Activated T-cell treated with anti-CD3 and anti-CD28 coated beads, Interleukin-2, amount 50 U/mL, for 24 hours (primary cell): ENCODE results near the gene ABHD2.
A peak's percentile ranks its signal among the peaks of the same experiment; 100 is the strongest.

Experiments
- DNase-seq: peaks from one replicate; pipeline ENCODE4 v3.0.0-alpha.2; 2020
- H3K27ac Mint-ChIP-seq: 2 replicates; pipeline ENCODE4 v1.8.0; 2020; ENCODE audit warnings: mild to moderate bottlenecking, mixed read lengths
- H3K27me3 Mint-ChIP-seq: 2 replicates; pipeline ENCODE4 v1.8.0; 2020; ENCODE audit warnings: mixed read lengths
- H3K36me3 Mint-ChIP-seq: 2 replicates; pipeline ENCODE4 v1.8.0; 2020; ENCODE audit warnings: low read depth, mixed read lengths
- H3K4me1 Mint-ChIP-seq: 2 replicates; pipeline ENCODE4 v1.8.0; 2020; ENCODE audit warnings: low read depth, mixed read lengths
- H3K4me3 Mint-ChIP-seq: 2 replicates; pipeline ENCODE4 v1.8.0; 2020; ENCODE audit warnings: mild to moderate bottlenecking, moderate library complexity, mixed read lengths
- H3K9me3 Mint-ChIP-seq: 2 replicates; pipeline ENCODE4 v1.8.0; 2020; ENCODE audit warnings: mixed read lengths

The ABHD2 gene

DNA sequence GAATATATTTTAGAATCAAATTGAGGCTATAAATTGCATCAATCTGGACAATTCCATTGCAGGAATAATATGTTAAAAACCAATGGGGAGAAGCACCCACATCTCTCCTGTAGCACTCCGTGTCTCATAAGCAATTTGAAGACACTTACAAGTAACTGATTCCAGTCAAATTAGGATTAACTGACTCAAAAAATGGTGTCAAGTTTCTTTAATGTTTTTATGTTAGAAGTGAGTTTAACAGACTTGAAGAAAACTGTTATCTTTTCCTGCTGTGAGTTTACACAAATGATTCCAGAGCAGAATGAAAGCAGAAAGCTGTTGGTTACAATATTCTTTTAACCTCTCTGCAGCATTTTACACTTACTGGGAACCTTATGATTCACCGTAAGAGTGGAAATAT is 109.9 kb downstream of the ABHD2 start:
- Mint-ChIP-seq H3K27ac (peak overlapping the region; percentile 83), H3K4me3 (no peak overlapping the region), H3K27me3 (no peaks in the 10 kb centered on the region), H3K9me3 (no peaks in the 10 kb centered on the region), H3K4me1 (peaks cover 35% of the 10 kb centered on the region), H3K36me3 (peaks cover 78% of the 10 kb centered on the region)
- no peak for DNase-seq

DNA sequence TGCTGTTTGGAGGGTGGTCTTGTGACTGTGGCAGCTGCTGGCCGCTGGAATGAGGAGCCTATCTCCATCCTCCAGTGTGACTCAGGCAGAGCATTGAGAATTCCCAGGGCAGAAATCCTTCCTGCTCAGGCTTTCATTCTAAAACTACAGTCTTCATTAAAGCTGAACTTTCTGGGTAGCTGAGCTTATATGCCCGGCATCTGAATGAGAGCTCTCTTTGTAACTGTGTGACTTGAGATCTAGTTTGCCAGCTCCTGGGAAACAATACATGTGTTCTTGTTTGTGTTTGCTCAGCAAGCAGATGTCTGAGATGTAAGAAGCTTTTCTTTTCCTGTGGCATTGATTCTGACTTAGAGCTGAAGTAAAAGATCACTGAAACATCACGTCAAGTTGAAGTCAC is 110.7 kb downstream of the ABHD2 start:
- H3K4me3 Mint-ChIP-seq, result no peak overlapping the region
- DNase-seq, result no peak
- H3K27me3 Mint-ChIP-seq, result no peaks in the 10 kb centered on the region
- H3K4me1 Mint-ChIP-seq, result peaks cover 42% of the 10 kb centered on the region
- H3K9me3 Mint-ChIP-seq, result no peaks in the 10 kb centered on the region
- peaks cover 73% of the 10 kb centered on the region for H3K36me3 Mint-ChIP-seq
- H3K27ac Mint-ChIP-seq, result peak overlapping the region; percentile 83

DNA sequence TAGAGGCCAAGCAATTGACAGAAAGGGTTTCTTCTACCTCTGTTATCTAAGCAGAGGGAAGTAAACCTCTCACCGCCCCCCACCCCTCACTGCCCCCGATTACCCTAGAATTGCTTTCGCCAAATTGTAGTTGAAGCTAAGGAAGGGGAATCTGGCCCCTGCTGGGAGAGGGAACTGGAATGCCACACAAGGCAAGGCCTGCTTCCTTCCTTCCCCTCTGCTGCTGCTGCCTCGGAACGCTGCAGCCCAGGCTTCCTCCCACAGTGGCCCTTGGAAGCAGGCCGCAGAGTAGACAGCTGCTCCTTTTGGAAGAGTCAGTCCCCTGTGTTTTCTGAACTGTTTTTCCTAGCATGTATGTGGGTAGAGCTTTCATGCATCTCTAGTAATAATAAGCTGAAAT is 111.5 kb downstream of the ABHD2 start:
- Mint-ChIP-seq H3K27ac (no peak overlapping the region), H3K9me3 (no peaks in the 10 kb centered on the region), H3K36me3 (peaks cover 66% of the 10 kb centered on the region), H3K4me3 (no peak overlapping the region), H3K4me1 (peaks cover 50% of the 10 kb centered on the region), H3K27me3 (no peaks in the 10 kb centered on the region)
- DNase-seq, result no peak

DNA sequence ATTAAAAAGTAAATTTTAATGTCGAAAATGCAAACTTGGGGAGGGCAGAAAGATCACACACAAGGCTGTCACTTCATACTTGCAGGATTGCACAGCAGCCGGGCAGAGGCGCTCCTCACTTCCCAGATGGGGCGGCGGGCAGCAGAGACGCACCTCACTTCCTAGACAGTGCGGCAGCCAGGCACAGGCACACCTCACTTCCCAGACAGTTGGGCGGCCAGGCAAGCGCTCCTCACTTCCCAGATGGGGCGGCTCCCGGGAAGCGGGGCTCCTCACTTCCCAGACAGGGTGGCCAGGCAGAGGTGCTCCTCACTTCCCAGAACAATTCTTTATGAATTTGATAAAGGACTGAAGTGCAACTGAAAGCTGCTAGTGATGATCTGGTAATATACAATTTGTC is 111.9 kb downstream of the ABHD2 start:
- Mint-ChIP-seq H3K4me3 (no peak overlapping the region), H3K9me3 (no peaks in the 10 kb centered on the region), H3K36me3 (peaks cover 61% of the 10 kb centered on the region), H3K27me3 (no peaks in the 10 kb centered on the region), H3K27ac (no peak overlapping the region), H3K4me1 (peaks cover 54% of the 10 kb centered on the region)
- DNase-seq, result no peak

DNA sequence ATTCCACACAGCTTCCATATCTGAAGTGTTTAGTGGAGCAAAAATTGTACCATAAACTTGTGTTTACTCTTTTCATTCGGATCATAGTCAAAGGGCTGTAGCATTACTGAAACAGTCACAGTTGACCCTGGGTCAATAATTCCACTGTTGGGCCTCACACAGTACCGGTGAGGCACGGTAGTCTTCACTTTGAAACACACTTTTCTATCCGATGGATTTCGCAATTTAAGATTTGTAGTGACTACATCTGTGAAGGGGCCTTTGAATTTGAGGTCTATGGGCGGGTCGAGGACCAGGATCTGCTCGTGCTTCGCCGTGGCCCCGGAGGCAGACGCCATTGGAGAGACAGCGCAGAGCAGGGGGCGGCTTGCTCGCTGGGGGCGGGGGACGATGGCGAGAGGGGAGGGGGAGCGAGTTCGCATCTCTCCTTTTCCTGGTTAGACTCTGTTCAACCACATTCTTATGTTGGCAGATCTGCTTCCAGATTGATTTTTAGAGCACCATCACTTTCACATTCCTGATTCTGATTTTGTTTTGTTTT is 113.3 kb downstream of the ABHD2 start:
- no peak overlapping the region for H3K4me3 Mint-ChIP-seq
- H3K36me3 Mint-ChIP-seq, result peaks cover 48% of the 10 kb centered on the region
- peaks cover 53% of the 10 kb centered on the region for H3K4me1 Mint-ChIP-seq
- H3K27me3 Mint-ChIP-seq, result no peaks in the 10 kb centered on the region
- H3K27ac Mint-ChIP-seq, result no peak overlapping the region
- H3K9me3 Mint-ChIP-seq, result no peaks in the 10 kb centered on the region
- no peak for DNase-seq

DNA sequence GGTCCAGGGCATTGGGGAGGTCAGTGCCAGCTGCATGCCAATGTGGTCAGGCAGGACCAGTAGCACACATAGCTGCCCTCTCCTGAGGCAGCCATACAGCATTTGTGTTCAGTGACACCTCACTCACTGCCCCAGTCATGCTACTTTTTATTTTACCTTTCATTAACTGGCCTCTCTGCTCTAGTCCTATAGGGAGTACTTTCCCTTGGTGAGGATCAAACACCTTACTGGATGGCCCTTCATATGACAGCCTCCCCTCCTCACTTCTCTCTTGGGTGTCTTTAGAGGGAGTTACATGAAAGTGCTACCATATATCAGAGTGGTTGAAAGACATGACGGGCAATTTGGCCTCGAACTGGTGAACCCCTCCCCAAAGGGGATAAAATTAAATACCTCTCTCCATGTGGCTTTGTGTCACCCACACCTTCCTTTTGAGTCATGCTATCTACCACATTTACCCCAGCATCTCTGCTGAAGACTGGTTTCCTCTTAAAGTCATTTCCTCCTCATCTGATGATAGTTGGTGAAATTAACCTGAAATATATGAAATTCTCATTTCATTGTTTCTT is 115.5 kb downstream of the ABHD2 start:
- H3K9me3 Mint-ChIP-seq, result no peaks in the 10 kb centered on the region

DNA sequence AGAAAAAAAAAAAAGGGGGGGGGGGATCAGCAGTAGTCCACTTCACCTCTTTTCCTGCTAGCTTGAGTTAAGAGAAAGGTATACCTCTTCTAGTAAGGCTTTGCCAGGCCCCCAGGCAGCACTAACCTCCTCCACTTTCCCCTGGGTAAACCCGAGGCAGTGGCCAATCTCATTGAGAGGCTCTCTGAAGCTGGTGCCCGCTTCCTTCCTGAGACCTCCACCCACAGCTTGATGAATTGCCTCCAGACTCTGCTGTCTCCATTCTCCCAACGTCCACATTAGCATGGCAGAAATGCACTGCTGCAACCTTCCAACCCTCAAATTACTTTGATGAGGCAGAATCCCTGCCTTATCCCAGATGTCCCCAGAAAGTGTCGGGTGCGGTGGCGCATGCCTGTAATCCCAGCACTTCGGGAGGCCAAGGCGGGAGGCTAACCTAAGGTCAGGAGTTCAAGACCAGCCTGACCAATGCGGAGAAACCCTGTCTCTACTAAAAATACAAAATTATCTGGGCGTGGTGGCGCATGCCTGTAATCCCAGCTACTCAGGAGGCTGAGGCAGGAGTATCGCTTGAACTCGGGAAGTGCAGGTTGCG is 117.8 kb downstream of the ABHD2 start:
- Mint-ChIP-seq H3K36me3 (peaks cover 12% of the 10 kb centered on the region), H3K4me3 (no peak overlapping the region), H3K27ac (peak overlapping the region; percentile 2), H3K9me3 (no peaks in the 10 kb centered on the region), H3K4me1 (peaks cover 37% of the 10 kb centered on the region), H3K27me3 (no peaks in the 10 kb centered on the region)
- DNase-seq, result no peak

More for the DNA sequence above, 115.5 kb downstream of the ABHD2 start:
- H3K27me3 Mint-ChIP-seq, result no peaks in the 10 kb centered on the region
- peak overlapping the region; percentile 58 for H3K4me3 Mint-ChIP-seq
- peak overlapping the region; percentile 90 for H3K27ac Mint-ChIP-seq
- peaks cover 37% of the 10 kb centered on the region for H3K4me1 Mint-ChIP-seq
- DNase-seq, result no peak
- peaks cover 30% of the 10 kb centered on the region for H3K36me3 Mint-ChIP-seq

DNA sequence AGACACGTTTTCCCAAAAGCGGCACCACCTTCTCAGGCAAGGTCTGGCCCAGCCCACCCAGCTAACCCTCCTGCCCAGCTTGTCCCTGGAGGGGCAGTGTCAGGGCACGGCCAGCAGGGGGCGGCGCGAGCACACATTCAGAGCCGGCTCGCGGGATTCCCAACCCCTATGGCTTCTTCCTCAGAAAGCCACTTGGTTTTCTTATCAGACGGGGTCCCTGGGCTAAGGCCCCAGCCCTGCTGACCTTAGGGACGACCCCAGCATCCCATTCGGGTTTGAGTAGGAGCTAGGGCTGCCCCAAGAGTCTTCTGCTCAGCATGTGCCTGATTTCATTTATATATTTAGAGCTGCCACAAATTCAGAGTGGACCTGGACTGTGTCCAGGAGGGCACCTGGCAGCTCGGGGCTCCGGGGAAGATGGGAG is 118.7 kb downstream of the ABHD2 start:
- DNase-seq, result peak; percentile 85
- peak overlapping the region; percentile 31 for H3K4me3 Mint-ChIP-seq
- peaks cover 35% of the 10 kb centered on the region for H3K4me1 Mint-ChIP-seq

DNA sequence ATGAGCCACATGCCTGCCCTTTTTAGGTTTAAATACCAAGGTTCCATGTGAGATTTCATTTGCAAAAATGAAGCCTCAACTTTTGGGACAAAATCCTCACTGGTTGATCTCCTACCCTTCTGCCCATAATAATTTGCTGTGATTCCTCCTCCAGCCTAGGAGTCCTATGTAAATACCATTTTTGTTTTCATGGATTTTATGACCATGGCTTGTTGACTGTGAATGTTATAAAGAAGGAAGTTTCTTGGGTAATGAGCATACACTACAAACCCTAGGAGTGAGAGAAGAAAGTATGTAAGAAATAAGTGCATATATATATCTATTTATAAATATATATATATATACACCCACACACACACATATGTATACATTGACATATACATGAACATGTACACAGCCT is 120.0 kb downstream of the ABHD2 start:
- peaks cover 31% of the 10 kb centered on the region for H3K4me1 Mint-ChIP-seq
- H3K4me3 Mint-ChIP-seq, result no peak overlapping the region
- no peaks in the 10 kb centered on the region for H3K27me3 Mint-ChIP-seq
- peaks cover 1% of the 10 kb centered on the region for H3K36me3 Mint-ChIP-seq
- H3K27ac Mint-ChIP-seq, result no peak overlapping the region
- no peaks in the 10 kb centered on the region for H3K9me3 Mint-ChIP-seq
- no peak for DNase-seq

More for the DNA sequence above, 118.7 kb downstream of the ABHD2 start:
- Mint-ChIP-seq H3K27ac (peak overlapping the region; percentile 55), H3K36me3 (peaks cover 4% of the 10 kb centered on the region), H3K9me3 (no peaks in the 10 kb centered on the region), H3K27me3 (no peaks in the 10 kb centered on the region)

DNA sequence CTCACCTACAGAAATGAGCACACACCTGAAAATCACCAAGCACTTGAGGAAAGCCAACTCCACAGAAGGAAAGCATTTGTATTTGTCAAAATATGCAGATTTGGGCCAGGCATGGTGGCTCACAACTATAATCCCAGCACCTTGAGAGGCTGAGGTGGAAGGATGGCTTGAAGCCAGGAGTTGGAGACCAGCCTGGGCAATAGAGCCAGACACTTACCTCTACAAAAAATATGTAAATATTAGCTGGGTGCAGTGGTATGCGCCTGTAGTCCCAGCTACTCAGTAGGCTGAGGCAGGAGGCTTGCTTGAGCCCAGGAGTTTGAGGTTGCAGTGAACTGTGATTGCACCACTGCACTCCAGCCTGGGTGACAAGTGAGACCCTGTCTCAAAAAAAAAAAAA is 120.8 kb downstream of the ABHD2 start:
- Mint-ChIP-seq H3K4me1 (peaks cover 23% of the 10 kb centered on the region), H3K4me3 (no peak overlapping the region), H3K27me3 (no peaks in the 10 kb centered on the region), H3K9me3 (no peaks in the 10 kb centered on the region), H3K27ac (no peak overlapping the region), H3K36me3 (no peaks in the 10 kb centered on the region)
- no peak for DNase-seq

DNA sequence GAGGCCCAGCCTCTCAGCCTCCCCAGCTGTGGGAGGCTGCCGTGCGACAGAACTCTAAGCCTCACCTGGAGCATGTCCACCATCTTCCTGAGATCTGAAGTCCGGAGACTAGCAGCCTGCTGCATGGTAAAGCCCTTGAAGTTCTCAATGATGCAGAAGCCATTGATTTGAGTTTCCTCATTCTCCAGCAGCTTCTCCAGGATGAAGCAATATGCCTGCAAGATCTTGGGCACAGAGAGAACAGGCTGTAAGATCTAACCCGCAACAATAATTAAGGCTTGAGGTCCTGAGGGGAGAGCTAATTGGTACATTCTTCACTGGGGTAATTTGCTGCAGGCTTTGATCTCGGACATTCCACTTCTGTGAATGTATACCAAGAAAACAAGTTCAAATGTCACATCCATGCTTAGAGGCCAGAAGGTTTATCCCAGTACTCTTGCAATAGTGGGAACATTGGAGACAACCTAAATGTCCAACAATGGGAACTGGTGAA is 123.5 kb downstream of the ABHD2 start:
- no peaks in the 10 kb centered on the region for H3K36me3 Mint-ChIP-seq

DNA sequence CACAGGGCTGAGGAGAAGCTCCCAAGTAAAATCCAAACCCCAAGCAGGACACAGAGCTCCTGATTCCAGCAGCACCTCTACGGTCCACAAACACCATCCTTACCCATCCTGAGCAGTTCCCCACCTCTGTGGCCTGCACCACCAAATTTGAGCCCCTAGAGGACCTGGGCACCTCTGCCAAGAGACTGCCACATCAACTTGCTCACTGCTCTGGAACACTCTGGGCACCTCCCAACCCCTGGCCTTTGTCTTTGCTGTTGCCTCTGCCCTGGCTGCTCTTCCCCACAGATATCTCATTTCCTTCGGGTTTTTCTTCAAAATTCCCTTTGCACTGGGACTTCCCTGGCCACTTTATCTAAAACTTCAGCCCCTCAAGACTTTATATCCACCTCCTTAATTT is 127.4 kb downstream of the ABHD2 start:
- no peaks in the 10 kb centered on the region for H3K4me1 Mint-ChIP-seq
- H3K4me3 Mint-ChIP-seq, result no peak overlapping the region
- no peak overlapping the region for H3K27ac Mint-ChIP-seq
- no peaks in the 10 kb centered on the region for H3K36me3 Mint-ChIP-seq
- H3K9me3 Mint-ChIP-seq, result no peaks in the 10 kb centered on the region
- no peaks in the 10 kb centered on the region for H3K27me3 Mint-ChIP-seq
- no peak for DNase-seq

More for the DNA sequence above, 123.5 kb downstream of the ABHD2 start:
- Mint-ChIP-seq H3K27me3 (no peaks in the 10 kb centered on the region), H3K4me1 (peaks cover 5% of the 10 kb centered on the region), H3K27ac (no peak overlapping the region), H3K4me3 (no peak overlapping the region), H3K9me3 (no peaks in the 10 kb centered on the region)
- DNase-seq, result no peak

DNA sequence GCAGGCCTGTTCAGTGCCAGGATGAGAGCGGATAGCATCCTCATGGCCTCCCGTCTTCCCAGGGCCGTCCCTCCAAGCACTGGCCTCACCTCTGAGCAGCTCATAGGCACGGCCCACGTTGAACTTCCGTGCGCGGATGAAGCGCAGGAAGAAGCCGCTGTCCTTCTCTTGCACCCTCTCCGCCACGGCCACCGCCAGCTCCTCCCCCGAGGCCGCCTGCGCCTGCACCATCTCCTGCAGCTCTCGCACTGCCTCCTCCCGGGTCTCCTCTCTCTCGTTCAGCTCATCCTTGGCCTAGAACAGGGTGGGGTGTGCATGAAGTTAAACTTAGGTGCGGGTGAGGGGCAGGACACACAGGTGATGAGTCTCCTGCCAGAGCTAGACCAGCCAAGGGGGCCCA is 128.8 kb downstream of the ABHD2 start:
- Mint-ChIP-seq H3K27ac (no peak overlapping the region), H3K27me3 (no peaks in the 10 kb centered on the region), H3K4me3 (no peak overlapping the region), H3K36me3 (no peaks in the 10 kb centered on the region), H3K9me3 (no peaks in the 10 kb centered on the region), H3K4me1 (peaks cover 4% of the 10 kb centered on the region)
- no peak for DNase-seq

DNA sequence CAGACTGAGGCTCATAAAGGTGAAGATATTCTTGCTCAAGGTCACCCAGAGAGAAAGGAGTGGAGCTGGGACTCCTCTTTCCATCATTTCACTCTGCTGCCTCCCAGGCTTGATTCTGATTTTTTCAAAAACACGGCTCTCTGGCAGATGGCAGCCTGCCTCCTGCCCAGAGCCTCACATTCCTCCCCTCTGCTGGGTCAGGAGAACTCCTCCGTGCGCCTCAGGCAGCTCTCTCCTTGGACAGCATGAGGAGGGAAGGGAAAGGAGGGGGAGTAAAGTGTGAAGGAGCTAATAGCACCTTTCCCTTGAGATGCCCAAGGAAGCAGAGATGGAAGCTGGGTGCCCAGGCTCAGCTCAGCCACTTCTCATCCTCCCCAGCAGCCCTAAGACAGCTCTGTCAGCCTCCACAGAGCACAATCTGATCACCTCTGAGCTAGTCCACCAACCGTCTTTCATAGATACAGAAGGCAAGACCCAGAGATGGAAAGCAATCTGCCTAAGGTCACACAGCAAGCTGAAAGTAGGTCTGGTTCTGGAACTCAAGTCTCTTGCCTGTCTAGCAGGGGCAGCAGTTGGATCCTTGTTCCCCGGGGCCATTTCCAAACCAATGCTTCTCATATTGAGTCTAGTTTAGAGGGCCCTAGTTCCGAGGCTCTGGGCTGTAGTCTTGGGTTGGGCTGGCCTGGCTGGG is 129.6 kb downstream of the ABHD2 start:
- DNase-seq, result no peak
- H3K4me3 Mint-ChIP-seq, result no peak overlapping the region
- H3K4me1 Mint-ChIP-seq, result peaks cover 4% of the 10 kb centered on the region
- no peaks in the 10 kb centered on the region for H3K36me3 Mint-ChIP-seq
- no peaks in the 10 kb centered on the region for H3K9me3 Mint-ChIP-seq
- H3K27ac Mint-ChIP-seq, result no peak overlapping the region
- H3K27me3 Mint-ChIP-seq, result no peaks in the 10 kb centered on the region

DNA sequence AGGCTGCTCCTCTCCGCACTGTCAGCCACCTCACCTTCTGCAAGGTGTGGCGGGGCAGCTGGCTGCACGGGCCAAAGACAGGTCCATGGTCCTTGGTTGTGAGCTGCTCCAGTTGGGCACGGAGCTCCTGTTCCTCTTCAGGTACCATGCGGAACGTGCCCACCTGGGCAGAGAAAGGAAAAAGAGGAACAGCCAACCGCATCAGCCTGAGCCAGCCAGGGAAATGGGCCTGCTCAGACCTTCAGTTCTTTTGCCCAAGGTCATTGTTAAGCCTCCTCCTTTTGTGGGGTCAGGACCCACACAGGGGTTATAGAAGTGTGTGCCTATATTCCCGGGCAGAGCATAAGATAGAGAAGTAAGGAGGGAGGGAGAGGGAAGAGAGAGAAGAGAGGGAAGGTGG is 130.3 kb downstream of the ABHD2 start:
- H3K27me3 Mint-ChIP-seq, result no peaks in the 10 kb centered on the region
- H3K9me3 Mint-ChIP-seq, result no peaks in the 10 kb centered on the region
- H3K36me3 Mint-ChIP-seq, result no peaks in the 10 kb centered on the region
- H3K4me3 Mint-ChIP-seq, result no peak overlapping the region
- no peak for DNase-seq
- H3K27ac Mint-ChIP-seq, result no peak overlapping the region
- H3K4me1 Mint-ChIP-seq, result peaks cover 4% of the 10 kb centered on the region
